HG02852 (cell line): ENCODE measurements around the gene KRTAP5-3.

ENCODE experiments used
- ATAC-seq: cut with Tn5 transposase; IDR thresholded peaks from one replicate; pipeline ENCODE4 v1.9.1; 2021; ENCODE audit warnings: mild to moderate bottlenecking, moderate library complexity; ENCODE audit not compliant: unreplicated experiment

Gene KRTAP5-3

DNA sequence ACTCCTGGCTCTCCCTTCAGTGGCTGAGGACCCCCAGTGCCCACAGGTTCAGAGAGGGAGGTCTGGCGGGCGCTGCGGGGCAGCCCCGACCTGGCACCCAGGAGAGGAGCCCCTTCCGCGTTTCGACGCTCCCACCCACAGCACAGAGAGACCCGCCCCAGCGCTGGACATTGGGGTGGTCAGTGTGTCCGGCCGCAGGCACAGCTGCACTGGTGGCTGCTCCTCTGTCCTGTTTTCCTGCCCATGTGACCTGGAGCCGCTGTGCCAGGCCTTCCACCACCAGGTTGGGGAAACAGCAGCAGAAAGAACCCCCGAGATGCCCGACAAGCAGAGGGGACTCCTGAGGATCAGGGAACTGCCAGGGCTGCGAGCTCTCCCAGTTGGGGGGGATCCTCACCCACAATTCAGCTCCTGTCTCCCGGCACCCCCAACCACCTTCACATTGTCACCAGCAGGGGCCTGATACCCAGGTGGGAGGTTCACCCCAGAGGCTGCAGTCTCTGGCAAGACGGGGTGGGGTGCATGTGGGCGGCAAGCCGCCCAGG is 35.0 kb upstream of the KRTAP5-3 start:
- ATAC-seq = no peak

DNA sequence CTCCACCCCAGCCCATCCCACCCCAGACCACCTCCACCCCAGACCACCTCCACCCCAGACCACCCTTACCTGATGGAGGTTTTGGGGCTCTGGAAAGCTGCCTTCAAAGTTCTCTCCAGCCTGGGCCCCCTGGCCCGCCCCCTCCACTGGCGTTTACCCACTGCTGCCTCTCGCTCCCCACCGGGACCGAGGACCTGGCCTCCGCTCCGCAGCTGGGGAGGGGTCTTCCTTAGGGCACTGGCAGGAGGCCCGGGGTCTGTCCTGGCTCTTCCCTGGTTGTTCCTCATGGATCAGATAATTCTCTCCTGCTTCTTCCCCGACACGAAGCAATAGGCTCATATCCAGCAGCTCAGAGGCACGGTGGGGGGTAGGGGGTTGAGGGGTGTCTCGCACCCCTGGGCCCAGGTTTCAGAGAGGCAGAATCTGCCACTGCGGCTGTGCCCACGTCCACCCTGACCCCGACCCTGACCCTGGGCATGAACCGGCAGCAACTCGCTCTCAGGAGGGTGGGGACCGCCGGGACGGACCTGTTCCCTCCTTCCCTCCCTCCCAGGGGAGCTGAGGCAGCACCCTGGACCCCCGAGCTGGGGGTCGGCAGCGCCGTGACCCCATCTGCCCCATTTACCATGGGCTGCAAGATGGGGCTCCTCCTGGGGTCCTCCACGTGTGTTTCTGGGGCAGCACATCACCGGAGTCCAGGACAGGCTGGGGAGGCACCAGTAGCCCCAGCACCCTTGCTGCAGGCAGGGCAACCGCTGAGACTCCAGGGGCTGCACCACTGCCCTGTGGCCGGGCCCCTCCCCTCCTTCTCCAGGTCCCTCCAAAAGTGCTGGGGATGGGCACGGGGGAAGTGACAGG is 34.3 kb upstream of the KRTAP5-3 start:
- no peak for ATAC-seq

DNA sequence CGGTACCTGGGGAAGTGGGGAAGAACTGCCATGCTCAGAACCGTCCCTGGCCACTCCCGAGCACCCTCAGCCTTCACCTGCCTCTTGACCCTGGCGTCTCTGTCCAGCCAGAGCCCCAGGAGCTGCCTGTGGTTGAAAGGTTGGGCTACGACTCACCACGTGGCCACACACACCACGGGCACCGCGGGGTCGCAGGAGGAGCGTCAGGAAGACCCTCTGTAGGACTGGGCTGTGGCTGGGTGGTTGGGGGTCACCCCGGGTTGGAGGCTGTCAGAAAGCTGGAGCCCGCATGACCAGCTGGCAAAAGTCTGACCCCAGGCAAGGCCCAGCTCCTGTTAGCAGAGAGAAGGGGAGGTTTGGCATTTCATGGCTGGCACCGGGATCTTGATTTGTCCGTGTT is 32.8 kb upstream of the KRTAP5-3 start:
- ATAC-seq = no peak

DNA sequence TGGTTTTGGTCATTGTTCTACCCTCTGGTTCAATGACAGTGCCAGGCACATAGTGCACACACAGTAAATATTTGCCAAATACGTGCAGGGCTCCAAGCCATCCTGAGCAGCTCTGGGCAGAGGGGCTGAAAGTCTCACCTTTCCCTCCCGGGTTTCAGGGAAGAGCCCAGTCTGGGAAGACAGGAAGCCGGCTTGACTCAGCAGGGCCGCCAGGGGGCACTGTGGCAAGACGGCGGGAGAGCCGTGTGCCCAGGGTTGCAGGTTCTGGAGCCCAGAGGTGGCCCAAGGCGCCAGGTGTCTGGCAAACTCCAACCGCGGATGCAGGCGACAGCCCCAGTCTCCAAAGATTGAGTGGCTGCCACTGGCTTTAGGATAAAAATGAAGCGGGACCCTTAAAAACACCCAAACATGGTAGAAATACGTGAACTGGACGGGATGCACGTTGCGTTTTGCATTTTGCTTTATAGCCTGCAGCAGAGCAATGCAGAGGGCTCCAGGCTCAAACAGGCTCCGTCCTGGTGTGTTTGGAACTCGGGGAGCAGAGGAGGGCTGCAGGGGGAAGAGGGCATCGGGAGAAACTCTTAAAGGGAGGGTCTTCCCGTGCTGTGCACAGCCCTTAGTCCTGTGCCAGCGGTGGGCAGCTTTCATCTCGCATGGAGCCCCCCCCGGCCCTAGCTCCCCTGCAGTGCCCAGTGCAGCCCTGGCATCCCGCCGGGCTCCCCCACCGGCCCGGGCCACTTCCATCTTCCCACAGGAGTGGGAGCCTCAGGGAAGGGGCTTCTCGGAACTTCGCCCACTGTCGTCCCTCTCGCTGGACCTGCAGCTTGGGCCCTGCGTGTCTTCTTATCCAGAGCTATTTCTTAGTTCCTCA is 32.0 kb upstream of the KRTAP5-3 start:
- no peak for ATAC-seq

DNA sequence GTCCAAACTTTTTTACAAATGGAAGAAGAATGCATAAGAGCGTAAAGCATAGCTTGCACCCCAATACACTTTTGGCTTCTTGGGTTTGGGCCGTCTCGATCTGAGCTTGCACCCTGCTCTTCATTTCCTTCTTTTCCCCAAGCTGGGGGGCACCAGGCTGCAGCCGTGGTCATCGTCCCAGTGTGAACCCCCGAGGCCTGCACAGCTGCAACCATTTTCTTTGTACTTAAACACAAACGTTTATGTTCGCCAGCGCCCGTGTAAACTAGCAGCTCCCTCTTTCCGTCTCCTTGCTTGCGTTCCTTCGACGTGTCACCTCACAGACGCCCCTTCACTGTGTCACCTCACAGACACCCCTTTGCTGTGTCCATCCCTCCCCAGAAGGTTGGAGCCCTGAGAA is 31.4 kb upstream of the KRTAP5-3 start:
- no peak for ATAC-seq

DNA sequence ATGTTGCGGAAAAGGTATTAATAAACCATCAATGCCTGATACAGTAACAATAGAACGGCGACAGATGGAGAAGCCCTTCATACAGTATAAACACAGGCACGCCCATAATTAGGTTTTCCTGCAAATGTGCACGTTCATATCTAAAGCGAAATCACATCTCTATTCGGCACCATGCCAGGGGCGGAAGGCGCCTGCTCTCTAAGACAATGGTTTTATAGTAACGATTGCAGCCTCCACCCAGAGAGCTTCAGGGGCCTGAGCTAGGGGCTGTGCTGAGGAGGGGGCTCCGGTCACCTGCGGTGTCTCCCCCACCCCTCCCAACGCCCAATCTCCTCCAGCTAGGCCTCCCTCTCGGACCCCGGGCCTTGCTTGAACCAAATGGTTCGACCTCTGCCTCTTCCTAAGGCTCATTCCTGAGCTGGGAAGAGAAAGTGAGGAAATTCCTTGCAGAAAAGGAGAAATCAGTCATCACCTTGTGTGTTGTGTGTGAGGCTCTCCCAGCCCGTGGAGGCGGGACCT is 30.9 kb upstream of the KRTAP5-3 start:
- no peak for ATAC-seq

DNA sequence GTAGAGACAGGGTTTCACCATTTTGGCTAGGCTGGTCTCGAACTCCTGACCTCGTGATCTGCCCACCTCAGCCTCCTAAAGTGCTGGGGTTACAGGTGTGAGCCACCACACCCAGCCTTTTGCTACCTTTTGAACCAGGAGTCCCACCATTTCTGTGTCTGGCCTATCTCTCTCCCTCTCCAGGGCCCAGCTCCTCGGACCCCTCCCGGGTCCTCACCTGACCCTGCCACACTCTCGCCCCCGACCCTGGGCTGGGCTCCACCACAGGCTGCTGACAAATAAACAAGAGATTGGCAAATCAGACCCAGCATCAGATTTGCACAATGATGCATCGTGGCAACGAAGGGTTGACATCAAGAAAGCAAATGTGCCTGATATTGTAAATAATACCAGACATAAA is 30.1 kb upstream of the KRTAP5-3 start:
- ATAC-seq = no peak

DNA sequence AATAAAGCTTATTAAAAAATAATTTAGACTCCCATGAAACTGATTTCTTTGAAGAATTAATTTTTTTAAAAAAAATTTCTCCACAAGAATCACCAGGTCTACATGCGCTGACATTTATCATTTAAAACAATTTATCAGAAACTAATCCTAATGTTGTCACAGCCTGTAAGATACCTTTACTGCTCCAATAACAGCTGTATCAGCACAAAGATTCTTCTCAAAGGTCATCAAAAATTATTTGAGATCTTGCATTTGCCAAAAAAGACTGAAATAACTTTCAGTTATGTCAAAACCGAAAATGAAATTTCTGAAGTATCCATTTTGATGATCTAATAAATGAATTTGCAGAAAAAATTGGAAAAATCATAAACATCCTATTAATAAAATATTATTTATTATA is 29.4 kb upstream of the KRTAP5-3 start:
- ATAC-seq = no peak

DNA sequence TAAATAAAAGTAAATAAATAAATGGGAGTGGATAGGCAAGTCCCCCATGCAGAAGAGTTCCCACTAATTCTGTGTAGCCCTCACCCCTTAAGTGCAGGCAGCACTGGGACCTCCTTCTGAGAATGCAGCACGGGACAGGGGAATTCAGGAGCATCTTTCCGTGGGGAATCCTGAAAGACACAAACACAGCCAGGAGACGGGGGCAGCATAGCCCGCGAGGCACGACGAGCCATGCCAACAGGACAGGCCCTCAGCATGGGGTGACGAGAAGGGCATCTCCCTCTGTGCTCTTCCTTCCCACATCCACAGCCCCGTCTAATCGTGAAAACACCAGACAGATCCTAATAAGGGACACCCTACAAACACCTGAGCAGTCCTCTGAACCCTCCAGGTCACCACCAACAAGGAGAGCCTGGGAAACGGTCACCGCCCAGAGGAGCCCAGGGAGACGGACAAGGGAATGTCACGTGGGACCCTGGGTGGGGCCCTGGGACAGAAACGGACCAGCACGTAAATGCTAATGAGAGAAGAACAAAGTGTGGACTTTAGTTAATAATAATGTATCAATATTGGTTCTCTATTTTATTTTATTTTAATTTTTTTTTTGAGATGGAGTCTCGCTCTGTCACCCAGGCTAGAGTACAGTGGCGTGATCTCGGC is 28.2 kb upstream of the KRTAP5-3 start:
- ATAC-seq = no peak

DNA sequence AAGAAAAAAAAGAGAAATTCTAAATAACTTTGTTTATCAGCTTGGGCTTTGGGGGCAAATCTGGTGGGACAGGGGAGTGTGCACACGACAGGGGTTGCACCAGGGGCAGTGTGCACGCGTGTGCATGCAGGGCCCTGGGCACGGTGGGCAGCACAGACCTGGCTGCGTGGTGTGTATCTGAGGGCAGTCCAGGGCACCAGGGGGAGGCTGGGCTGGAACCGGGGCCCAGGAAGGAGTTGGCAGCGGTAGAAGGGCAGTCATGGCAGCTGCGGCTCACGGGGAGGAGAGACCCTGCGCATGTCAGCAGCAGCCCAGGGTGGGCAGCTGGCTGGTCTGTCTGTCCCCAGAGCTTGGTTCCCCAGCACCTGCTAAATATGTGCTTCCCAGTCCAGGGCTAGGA is 25.6 kb upstream of the KRTAP5-3 start:
- ATAC-seq = no peak

DNA sequence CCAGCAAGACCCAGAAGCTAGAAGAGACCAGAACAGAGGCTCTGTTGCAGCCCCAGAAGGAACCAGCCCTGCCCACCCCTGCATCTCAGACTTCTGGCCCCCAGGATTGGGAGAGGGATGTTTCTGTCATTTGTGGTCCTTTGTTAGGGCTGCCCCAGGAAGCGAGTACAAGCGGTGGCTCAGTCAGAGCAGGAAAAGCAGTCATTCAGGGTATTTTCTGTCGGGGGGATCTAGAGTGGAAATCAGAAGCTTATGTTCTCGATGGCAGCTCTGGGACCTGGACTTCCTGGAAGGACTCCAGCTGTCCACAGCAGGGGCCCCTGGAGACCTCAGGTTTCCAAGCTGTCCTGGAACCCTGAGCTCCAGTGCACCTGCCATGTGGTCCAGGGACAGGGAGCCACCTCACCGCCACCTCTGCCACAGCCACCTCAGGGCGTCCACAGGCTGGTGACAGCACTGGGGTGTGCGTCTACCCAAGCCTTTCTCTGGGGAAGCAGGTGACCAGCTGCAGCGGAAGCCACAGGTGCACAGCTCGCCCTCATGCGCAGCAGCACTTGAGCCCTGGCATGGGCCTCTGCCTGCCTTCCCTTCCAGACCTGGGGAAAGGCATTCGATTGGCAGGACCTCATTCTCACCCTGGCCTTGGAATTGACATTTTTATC is 23.9 kb upstream of the KRTAP5-3 start:
- no peak for ATAC-seq

DNA sequence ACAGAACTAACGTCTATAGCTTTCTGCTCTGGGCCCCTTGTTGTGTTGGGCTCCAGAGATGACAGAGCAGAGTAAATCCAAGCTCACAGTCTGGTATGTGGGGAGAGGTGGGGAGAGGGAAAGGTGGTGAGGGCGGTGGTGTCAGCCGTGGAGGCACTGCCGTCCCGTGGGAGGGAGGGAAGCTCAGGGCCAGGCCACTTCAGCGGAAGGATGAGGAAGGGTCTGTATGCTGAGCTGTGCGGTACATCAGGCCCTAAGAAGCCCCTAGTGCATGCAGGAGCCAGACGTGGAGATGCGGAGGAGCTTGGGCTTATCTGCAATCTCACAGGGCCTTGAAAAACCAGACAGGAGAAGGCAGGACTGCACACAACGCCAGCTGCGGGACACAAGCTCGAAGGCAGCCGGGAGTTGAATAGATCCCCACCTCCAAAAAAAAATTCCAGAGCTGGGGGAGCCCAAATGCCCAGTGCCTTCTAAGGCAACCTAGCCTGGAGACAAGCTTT is 22.9 kb upstream of the KRTAP5-3 start:
- no peak for ATAC-seq

DNA sequence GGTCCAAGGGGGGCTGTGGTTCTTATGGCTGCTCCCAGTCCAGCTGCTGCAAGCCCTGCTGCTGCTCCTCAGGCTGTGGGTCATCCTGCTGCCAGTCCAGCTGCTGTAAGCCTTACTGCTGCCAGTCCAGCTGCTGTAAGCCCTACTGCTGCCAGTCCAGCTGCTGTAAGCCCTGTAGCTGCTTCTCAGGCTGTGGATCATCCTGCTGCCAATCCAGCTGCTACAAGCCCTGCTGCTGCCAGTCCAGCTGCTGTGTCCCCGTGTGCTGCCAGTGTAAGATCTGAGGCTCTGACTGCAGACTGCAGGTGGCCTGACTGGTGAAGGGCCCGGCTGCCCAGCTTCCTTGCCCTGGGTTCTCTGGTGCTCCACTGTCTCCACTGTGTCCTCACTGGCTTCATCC is 22.0 kb upstream of the KRTAP5-3 start:
- no peak for ATAC-seq

DNA sequence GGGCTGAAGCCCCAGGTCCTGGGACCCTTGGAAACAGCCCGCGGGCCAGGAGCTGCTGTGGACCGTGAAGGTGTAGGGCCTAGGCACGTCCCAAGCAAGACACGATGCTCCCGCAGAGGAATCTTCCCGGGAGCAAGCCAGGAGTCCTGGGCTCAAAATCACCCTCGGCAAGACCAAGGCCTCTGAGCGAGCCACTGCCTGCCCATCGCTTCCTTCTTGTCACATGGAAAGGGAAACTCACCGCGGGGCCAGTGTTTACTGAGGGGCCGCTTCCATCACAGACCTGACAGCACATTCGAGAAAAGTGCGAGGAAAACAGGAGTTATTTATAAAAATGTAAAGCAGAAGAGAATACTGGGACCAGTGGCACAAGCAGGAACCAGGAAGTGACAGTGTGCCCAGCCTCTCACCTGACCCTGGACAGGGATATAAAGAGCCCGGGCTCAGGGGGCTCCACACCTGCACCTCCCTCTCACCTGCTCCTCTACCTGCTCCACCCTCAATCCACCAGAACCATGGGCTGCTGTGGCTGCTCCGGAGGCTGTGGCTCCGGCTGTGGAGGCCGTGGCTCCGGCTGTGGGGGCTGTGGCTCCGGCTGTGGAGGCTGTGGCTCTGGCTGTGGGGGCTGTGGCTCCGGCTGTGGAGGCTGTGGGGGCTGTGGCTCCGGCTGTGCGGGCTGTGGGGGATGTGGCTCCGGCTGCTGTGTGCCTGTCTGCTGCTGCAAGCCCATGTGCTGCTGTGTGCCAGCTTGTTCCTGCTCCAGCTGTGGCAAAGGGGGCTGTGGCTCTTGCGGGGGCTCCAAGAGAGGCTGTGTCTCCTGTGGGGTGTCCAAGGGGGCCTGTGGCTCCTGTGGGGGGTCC is 21.3 kb upstream of the KRTAP5-3 start, which contains the start of gene KRTAP5-5:
TSS of gene KRTAP5-5 (plus strand) at position 450 of the 860 bp plus-strand sequence. CDS start at position 516, 66 bp downstream.
- ATAC-seq = no peak

DNA sequence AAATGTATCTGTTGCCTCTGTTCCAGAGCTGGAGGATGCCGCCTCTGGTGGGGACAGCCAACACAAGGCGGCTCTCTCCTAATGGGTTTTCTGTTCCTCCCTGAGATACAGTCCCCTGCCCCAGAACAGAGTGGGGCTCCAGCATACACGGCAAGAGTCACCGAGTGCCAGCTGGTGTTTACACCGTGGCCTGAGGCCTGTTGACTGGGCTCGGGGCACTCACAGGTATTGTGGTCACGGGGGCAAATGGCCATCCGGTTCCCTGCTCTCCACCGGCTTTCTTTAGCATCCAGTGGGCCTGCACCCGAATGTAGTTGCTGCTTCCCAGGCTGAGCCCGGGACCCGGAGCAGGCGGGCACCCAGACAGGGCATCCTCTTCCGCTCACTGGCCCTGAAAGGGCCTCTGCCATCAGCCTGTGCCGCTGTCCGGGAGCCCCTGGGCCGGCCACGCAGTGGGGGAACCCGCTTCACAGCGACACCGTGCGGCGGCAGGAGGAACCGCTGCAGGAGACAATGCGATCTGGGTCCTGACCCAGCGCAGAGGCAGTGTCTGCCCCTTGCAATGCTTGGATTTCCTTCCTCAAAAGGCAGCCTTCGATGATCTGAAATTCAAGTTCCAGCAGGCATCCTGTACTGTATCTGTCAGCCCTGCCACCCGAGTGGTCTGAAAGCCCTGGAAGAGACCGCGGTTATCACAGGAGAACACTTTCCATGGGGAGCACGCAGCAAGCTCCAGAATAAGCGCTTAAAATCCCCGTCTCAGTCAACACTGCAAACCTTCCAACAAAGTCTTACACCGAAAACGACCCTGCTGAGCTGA is 20.5 kb upstream of the KRTAP5-3 start:
- no peak for ATAC-seq

DNA sequence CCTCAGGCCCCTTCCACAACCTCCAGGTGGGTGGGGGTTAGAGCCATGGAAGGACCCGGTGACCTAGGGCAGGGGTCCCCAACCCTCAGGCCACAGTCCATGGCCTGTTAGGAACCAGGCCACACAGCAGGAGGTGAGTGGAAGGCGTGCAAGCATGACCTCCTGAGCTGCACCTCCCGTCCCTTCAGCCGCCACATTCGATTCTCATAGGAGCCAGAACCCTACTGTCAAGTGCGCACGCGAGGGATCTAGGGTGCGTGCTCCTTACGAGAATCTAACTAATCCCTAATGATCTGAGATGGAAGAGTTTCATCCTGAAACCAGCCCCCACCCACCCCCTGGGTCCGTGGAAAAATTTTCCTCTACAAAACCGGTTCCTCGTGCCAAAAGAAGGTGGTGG is 17.3 kb upstream of the KRTAP5-3 start:
- ATAC-seq = no peak

DNA sequence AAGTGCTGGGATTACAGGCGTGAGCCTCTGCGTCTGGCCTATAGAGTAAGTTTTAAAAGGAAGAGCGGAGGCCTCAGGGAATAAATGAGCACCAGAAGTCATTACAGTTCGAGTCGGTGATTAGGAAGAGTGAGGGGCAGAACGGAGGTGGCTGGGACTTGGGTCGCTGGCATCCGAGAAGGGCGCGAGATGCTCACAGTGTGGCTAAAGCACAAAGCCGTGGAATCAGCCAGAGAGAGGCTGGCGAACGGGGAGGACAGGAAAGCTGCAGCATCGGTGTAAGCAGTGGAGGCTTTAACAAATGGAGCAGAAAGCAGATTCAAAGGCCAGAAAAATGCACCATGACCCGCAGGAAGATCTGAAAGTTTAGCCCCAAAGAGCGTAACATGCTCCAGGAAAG is 16.4 kb upstream of the KRTAP5-3 start:
- ATAC-seq = no peak

DNA sequence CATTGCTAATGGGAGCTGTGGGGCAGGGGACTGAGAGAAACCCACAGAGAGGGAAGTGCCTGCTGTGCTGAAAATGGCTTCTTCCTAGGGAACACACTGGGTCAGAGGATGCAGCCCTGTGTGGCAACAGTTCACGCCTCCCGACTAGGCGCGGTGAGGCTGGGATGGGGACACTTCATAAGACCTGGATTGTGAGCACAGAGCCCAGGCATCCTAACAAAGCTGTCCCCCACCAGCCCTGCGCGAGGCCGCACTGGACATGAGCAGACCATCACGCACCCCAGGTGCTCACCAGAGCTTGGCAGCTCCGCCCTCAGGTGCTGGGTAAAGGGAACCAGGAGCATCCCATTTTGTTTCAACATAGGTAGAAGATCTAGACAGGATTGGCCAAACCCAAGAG is 15.5 kb upstream of the KRTAP5-3 start:
- ATAC-seq = no peak
